ENCODE results near the gene MYO9A.

- TF ChIP-seq POLR2A (IDR thresholded peaks at IDR 0.05; ENCODE audit: borderline replicate concordance, extremely low read depth, insufficient read depth, insufficient read length) = no peak
- no peak for TF ChIP-seq ZNF274 (IDR thresholded peaks at IDR 0.05; ENCODE audit: low read depth, low read length)
These were observed 226.9 kb downstream of the MYO9A start for GRCh38 chr15:71891026-71891425.
